ENCODE measurements around the gene CCND3.

CCND3 gene

DNA sequence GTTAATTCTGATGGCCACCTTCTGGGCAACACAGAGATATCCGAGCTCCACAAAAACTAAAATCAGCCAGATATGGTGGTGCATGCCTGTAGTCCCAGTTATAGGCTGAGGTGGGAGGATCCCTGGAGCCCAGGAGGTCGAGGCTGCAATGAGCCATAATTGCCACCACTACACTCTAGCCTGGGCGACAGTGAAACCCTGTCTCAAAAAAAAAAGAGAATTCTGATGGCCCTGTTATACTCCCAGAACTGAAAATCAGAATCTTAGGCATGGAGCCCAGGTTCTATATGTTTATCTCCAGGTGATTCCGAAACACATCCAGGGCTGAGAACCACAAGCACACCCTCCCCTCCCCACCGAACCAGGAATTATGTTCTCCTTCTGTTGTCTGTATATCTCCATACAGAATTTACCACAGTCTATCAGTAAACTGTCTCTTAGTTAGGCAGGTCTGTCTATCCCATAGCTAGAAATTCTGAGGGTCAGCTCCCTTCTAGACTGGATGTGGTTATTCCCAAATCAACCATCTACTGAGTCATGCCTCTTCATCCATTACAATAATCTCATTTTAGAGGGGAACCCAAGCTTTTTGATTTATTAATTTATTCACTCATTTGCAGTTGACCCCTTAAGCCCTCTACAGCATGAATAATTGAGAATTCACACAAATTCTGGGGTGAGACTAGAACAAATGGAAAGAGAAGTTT, 24.8 kb upstream of the CCND3 start:
- intact Hi-C loops (cut with DNase I; ENCODE audit: low total_unique reads): no loop called here
- DNase-seq: no peak
- no peaks in the 10 kb centered on the region for H3K36me3 ChIP-seq
- no peaks in the 10 kb centered on the region for H3K9me3 ChIP-seq
- no peak overlapping the region for H3K4me3 ChIP-seq
- no peaks in the 10 kb centered on the region for H3K27me3 ChIP-seq
- H3K4me1 ChIP-seq: no peaks in the 10 kb centered on the region
- TF ChIP-seq, protein P1, sequence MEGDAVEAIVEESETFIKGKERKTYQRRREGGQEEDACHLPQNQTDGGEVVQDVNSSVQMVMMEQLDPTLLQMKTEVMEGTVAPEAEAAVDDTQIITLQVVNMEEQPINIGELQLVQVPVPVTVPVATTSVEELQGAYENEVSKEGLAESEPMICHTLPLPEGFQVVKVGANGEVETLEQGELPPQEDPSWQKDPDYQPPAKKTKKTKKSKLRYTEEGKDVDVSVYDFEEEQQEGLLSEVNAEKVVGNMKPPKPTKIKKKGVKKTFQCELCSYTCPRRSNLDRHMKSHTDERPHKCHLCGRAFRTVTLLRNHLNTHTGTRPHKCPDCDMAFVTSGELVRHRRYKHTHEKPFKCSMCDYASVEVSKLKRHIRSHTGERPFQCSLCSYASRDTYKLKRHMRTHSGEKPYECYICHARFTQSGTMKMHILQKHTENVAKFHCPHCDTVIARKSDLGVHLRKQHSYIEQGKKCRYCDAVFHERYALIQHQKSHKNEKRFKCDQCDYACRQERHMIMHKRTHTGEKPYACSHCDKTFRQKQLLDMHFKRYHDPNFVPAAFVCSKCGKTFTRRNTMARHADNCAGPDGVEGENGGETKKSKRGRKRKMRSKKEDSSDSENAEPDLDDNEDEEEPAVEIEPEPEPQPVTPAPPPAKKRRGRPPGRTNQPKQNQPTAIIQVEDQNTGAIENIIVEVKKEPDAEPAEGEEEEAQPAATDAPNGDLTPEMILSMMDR (IDR thresholded peaks at IDR 0.05): no peak
- H3K27ac ChIP-seq: no peak overlapping the region

GRCh38 chr6:41965429-41966213, 24.0 kb upstream of the CCND3 start:
- H3K27me3 ChIP-seq: no peaks in the 10 kb centered on the region
- H3K9me3 ChIP-seq: no peaks in the 10 kb centered on the region
- H3K4me3 ChIP-seq: no peak overlapping the region
- no peaks in the 10 kb centered on the region for H3K36me3 ChIP-seq
- no peak overlapping the region for H3K27ac ChIP-seq
- DNase-seq: peak in 1 of 2 donors; percentile 21
- TF ChIP-seq, protein P1 (IDR thresholded peaks at IDR 0.05): no peak
- intact Hi-C loops (cut with DNase I; ENCODE audit: low total_unique reads): no loop called here
- H3K4me1 ChIP-seq: no peaks in the 10 kb centered on the region

- Histone ChIP-seq H3K9me3 (no peaks in the 10 kb centered on the region), H3K27me3 (no peaks in the 10 kb centered on the region), H3K4me3 (no peak overlapping the region), H3K36me3 (peaks cover 0 to 2% (median 0%) of the 10 kb centered on the region in 3 donors), H3K4me1 (no peaks in the 10 kb centered on the region), H3K27ac (no peak overlapping the region)
- intact Hi-C loops (cut with DNase I; ENCODE audit: low total_unique reads): no loop called here
- DNase-seq: peak in 1 of 2 donors; percentile 21
- TF ChIP-seq, protein P1 (IDR thresholded peaks at IDR 0.05): no peak
Measured at GRCh38 chr6:41964201-41964887, 22.7 kb upstream of the CCND3 start.

DNA sequence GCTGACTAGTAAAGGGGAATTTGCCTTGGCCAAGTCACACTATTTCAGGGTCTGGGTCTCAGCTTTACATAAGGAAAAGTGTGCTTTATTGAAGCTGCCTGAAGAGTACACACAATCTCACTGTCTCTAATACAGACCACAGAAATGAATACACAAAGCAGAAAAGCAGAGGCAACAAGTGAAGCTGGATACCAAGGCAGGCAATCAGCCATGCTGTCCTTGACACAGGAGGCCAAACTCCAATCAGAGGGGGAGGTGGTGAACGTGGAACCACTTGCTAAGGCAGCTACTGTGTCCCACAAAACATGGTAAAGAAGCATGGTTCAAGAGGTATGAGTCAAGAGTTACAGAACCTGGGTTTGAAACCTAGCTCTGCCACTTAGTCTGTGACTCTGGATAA, 21.8 kb upstream of the CCND3 start:
- no peak for DNase-seq
- Histone ChIP-seq H3K4me3 (no peak overlapping the region), H3K4me1 (no peaks in the 10 kb centered on the region), H3K27me3 (no peaks in the 10 kb centered on the region), H3K27ac (no peak overlapping the region), H3K9me3 (no peaks in the 10 kb centered on the region), H3K36me3 (peaks cover 0 to 8% (median 0%) of the 10 kb centered on the region in 3 donors)
- TF ChIP-seq, protein P1 (IDR thresholded peaks at IDR 0.05): no peak
- intact Hi-C loops (cut with DNase I; ENCODE audit: low total_unique reads): no loop called here

DNA sequence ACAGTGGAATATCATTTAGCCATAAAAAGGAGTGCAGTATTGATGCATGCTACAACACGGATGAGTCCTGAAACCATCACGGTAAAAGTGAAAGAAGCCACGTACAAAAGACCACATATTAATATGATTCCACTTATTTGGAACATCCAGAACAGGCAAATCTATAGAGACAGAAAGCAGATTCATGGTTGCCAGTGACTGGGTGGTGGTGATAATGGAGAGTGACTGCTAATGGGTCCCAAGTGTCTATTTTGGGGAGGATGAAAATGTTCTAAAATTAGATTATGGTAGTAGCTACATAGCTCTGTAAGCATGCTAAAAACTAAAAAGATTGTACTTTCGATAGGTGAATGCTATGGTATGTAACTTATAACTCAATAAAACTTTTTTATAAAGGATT, 18.4 kb upstream of the CCND3 start:
- Histone ChIP-seq H3K36me3 (peaks cover 0 to 8% (median 0%) of the 10 kb centered on the region in 3 donors), H3K9me3 (no peaks in the 10 kb centered on the region), H3K27ac (no peak overlapping the region), H3K4me3 (no peak overlapping the region), H3K27me3 (no peaks in the 10 kb centered on the region), H3K4me1 (no peaks in the 10 kb centered on the region)
- TF ChIP-seq, protein P1 (IDR thresholded peaks at IDR 0.05): no peak
- intact Hi-C loops (cut with DNase I; ENCODE audit: low total_unique reads): no loop called here
- no peak for DNase-seq
